ENCODE measurements around the gene ATP7A.

DNA sequence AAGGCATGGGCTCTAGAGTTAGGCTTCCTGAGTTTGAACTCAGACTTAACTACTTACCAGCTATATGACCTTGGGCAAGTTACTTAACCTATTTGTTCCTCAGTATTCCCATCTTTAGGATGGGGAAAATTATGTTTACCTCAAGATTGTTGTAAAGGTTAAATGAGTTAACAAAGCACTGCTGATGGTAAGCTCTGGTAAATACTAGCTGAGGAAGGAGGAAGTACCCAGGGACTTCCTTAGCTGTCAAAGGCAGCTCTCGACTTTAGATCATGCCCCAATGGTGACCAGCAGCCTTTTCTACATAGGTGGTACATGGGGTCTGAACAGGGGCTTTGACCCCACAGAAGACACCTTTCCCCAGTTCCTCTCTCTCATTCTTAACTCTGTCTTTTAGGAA, 20.1 kb downstream of the ATP7A start:
- no peak for TF ChIP-seq POLR2AphosphoS2 (conservative IDR thresholded peaks at IDR 0.05; ENCODE audit: low read length)
- TF ChIP-seq NPAS2 (CRISPR knock-in tag; IDR thresholded peaks at IDR 0.05; ENCODE audit: borderline replicate concordance): no peak
- TF ChIP-seq POLR2A (IDR thresholded peaks at IDR 0.05; ENCODE audit: low read length): no peak
- no peak for TF ChIP-seq FOSL2 (IDR thresholded peaks at IDR 0.05)
- TF ChIP-seq FOSL2 (CRISPR knock-in tag; IDR thresholded peaks at IDR 0.05): no peak
- TF ChIP-seq KDM5A (IDR thresholded peaks at IDR 0.05): no peak
- TF ChIP-seq, protein P1, sequence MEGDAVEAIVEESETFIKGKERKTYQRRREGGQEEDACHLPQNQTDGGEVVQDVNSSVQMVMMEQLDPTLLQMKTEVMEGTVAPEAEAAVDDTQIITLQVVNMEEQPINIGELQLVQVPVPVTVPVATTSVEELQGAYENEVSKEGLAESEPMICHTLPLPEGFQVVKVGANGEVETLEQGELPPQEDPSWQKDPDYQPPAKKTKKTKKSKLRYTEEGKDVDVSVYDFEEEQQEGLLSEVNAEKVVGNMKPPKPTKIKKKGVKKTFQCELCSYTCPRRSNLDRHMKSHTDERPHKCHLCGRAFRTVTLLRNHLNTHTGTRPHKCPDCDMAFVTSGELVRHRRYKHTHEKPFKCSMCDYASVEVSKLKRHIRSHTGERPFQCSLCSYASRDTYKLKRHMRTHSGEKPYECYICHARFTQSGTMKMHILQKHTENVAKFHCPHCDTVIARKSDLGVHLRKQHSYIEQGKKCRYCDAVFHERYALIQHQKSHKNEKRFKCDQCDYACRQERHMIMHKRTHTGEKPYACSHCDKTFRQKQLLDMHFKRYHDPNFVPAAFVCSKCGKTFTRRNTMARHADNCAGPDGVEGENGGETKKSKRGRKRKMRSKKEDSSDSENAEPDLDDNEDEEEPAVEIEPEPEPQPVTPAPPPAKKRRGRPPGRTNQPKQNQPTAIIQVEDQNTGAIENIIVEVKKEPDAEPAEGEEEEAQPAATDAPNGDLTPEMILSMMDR (IDR thresholded peaks at IDR 0.05): no peak
- TF ChIP-seq PHF8 (IDR thresholded peaks at IDR 0.05; ENCODE audit: borderline replicate concordance, low read depth): no peak
- no peak for TF ChIP-seq HDAC2 (IDR thresholded peaks at IDR 0.05)
- TF ChIP-seq, protein P2, sequence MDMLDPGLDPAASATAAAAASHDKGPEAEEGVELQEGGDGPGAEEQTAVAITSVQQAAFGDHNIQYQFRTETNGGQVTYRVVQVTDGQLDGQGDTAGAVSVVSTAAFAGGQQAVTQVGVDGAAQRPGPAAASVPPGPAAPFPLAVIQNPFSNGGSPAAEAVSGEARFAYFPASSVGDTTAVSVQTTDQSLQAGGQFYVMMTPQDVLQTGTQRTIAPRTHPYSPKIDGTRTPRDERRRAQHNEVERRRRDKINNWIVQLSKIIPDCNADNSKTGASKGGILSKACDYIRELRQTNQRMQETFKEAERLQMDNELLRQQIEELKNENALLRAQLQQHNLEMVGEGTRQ (IDR thresholded peaks at IDR 0.05): no peak
- TF ChIP-seq RCOR1 (IDR thresholded peaks at IDR 0.05; ENCODE audit: low read depth, low read length): no peak
- TF ChIP-seq MAZ (IDR thresholded peaks at IDR 0.05; ENCODE audit: borderline replicate concordance, low read depth, low read length): no peak
- TF ChIP-seq CHD2 (IDR thresholded peaks at IDR 0.05; ENCODE audit: low read length, partially characterized antibody): no peak
- TF ChIP-seq CHD4 (IDR thresholded peaks at IDR 0.05; ENCODE audit: borderline replicate concordance): no peak
- TF ChIP-seq EP300 (IDR thresholded peaks at IDR 0.05): no peak
